Panc1 (cell line): ENCODE measurements around the gene ZIM2.

ENCODE experiments used
- POLR2AphosphoS5 ChIP-seq: IDR thresholded peaks from 2 replicates; pipeline ENCODE4 v1.6.1; 2012; ENCODE audit warnings: mild to moderate bottlenecking, low read depth, low read length, moderate library complexity
- TCF7L2 ChIP-seq: IDR thresholded peaks from 2 replicates; pipeline ENCODE4 v1.6.1; 2011; ENCODE audit warnings: mild to moderate bottlenecking, low read depth, low read length, inconsistent platforms
- TF ChIP-seq, protein P1 (sequence below): fragments of 450-650 bp; IDR thresholded peaks from 2 replicates; pipeline ENCODE4 v1.5.1; 2017; ENCODE audit warnings: mild to moderate bottlenecking
- TF ChIP-seq, protein P2 (sequence below), 2 experiments: IDR thresholded peaks; 2 replicates each; pipeline ENCODE4 v1.6.1; 2011 to 2012; ENCODE audit warnings: low read depth in 2 of 2, control low read depth in 1 of 2, low read length in 1 of 2, mild to moderate bottlenecking in 1 of 2, moderate library complexity in 1 of 2; ENCODE audit not compliant: insufficient read depth in 1 of 2

DNA sequence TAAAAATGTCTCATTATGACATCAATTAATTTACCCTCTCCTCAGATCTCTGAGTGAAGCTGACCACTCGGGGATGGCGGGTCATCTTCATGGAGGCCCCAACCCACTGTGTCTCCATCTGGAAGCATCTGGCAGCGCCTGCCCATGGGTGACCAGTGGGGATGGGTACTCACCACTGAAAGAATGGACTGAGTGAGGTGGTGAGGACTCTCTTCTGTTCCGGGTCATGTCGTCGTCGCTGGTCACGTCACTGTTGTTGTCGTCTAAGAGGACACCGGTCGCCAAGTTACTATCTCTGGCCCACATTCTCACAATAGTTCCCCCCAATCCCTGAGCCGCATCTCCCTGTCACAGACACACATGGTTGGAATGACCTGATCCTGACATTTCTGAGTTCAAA, 17.1 kb downstream of the ZIM2 start:
- TF ChIP-seq, protein P1, sequence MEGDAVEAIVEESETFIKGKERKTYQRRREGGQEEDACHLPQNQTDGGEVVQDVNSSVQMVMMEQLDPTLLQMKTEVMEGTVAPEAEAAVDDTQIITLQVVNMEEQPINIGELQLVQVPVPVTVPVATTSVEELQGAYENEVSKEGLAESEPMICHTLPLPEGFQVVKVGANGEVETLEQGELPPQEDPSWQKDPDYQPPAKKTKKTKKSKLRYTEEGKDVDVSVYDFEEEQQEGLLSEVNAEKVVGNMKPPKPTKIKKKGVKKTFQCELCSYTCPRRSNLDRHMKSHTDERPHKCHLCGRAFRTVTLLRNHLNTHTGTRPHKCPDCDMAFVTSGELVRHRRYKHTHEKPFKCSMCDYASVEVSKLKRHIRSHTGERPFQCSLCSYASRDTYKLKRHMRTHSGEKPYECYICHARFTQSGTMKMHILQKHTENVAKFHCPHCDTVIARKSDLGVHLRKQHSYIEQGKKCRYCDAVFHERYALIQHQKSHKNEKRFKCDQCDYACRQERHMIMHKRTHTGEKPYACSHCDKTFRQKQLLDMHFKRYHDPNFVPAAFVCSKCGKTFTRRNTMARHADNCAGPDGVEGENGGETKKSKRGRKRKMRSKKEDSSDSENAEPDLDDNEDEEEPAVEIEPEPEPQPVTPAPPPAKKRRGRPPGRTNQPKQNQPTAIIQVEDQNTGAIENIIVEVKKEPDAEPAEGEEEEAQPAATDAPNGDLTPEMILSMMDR = no peak
- TF ChIP-seq, protein P2, sequence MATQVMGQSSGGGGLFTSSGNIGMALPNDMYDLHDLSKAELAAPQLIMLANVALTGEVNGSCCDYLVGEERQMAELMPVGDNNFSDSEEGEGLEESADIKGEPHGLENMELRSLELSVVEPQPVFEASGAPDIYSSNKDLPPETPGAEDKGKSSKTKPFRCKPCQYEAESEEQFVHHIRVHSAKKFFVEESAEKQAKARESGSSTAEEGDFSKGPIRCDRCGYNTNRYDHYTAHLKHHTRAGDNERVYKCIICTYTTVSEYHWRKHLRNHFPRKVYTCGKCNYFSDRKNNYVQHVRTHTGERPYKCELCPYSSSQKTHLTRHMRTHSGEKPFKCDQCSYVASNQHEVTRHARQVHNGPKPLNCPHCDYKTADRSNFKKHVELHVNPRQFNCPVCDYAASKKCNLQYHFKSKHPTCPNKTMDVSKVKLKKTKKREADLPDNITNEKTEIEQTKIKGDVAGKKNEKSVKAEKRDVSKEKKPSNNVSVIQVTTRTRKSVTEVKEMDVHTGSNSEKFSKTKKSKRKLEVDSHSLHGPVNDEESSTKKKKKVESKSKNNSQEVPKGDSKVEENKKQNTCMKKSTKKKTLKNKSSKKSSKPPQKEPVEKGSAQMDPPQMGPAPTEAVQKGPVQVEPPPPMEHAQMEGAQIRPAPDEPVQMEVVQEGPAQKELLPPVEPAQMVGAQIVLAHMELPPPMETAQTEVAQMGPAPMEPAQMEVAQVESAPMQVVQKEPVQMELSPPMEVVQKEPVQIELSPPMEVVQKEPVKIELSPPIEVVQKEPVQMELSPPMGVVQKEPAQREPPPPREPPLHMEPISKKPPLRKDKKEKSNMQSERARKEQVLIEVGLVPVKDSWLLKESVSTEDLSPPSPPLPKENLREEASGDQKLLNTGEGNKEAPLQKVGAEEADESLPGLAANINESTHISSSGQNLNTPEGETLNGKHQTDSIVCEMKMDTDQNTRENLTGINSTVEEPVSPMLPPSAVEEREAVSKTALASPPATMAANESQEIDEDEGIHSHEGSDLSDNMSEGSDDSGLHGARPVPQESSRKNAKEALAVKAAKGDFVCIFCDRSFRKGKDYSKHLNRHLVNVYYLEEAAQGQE (IDR thresholded peaks at IDR 0.05; ENCODE audit: insufficient read depth in 1 of 2, low read depth in 2 of 2, low read length in 1 of 2) = no peak
- TF ChIP-seq POLR2AphosphoS5 (no peak), TCF7L2 (no peak)
